Neural progenitor cell (in vitro differentiated cells): Measurements from ENCODE around the gene COPS3.

Experiments used
- CTCF ChIP-seq: fragments of 200-600 bp; sonication (generic); IDR thresholded peaks from 2 replicates; pipeline ENCODE4 v1.5.1; 2017; ENCODE audit warnings: antibody characterized with exemption, mild to moderate bottlenecking
- EZH2 ChIP-seq: fragments of 200-600 bp; sonication (generic); IDR thresholded peaks from 2 replicates; pipeline ENCODE4 v1.6.1; 2017; ENCODE audit warnings: antibody characterized with exemption, mild to moderate bottlenecking, moderate library complexity
- EZH2phosphoT487 ChIP-seq: fragments of 200-600 bp; sonication (generic); IDR thresholded peaks from 2 replicates; pipeline ENCODE4 v1.6.1; 2017; ENCODE audit warnings: antibody characterized with exemption

- TF ChIP-seq CTCF: no peak
- no peak for TF ChIP-seq EZH2
- no peak for TF ChIP-seq EZH2phosphoT487
Observed at GRCh38 chr17:17205368-17206123, 75.5 kb downstream of the COPS3 start.
